ENCODE results near the gene IMMT. TPM values are rescaled to one million over a fixed set of nuclear protein-coding genes. Genes with fewer than 3 reads are reported as not detected.

Gene IMMT
- total and polyA plus RNA-seq, 2 experiments from 2014 or later, result 71.0 to 96.7 TPM

DNA sequence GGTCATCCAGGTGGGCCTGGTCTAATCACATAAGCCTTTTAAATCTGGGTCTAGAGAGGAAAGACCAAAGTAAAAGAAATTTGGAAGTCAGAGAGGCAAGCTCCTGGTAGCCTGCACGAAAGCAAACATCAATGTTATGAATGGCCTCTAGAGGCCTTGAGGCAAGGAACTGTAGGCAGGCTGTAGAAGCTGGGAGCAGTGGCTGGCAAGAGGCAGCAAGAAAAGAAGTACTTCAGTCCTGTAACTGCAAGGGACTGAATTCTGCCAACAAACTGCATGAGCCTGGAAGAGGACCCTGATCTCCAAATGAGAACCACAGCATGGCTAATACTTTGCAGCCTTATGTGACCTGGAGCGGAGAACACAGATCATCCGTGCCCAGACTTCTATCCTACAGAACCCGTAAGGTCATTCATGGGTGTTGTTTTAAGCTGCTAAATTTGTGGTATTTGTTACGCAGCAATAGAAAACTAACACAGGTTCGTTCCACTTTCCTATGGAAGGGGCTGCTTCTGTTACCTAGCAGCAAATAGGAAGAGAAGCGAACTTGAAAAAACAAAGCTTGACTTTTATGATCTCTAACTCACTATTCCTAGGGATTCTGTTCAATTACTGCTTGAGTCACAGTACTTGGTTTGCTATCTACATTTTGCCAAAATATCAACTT lies 1.2 kb downstream of the IMMT start (continued):
- TF ChIP-seq, protein P1, sequence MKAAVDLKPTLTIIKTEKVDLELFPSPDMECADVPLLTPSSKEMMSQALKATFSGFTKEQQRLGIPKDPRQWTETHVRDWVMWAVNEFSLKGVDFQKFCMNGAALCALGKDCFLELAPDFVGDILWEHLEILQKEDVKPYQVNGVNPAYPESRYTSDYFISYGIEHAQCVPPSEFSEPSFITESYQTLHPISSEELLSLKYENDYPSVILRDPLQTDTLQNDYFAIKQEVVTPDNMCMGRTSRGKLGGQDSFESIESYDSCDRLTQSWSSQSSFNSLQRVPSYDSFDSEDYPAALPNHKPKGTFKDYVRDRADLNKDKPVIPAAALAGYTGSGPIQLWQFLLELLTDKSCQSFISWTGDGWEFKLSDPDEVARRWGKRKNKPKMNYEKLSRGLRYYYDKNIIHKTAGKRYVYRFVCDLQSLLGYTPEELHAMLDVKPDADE (IDR thresholded peaks at IDR 0.05), result no peak
- no peak for TF ChIP-seq NANOG (IDR thresholded peaks at IDR 0.05; ENCODE audit: borderline replicate concordance)
- no peak for TF ChIP-seq EZH2 (IDR thresholded peaks at IDR 0.05; ENCODE audit: low read depth, unreplicated experiment)
- TF ChIP-seq POLR2AphosphoS5 (IDR thresholded peaks at IDR 0.05; ENCODE audit: low read depth), result no peak

DNA sequence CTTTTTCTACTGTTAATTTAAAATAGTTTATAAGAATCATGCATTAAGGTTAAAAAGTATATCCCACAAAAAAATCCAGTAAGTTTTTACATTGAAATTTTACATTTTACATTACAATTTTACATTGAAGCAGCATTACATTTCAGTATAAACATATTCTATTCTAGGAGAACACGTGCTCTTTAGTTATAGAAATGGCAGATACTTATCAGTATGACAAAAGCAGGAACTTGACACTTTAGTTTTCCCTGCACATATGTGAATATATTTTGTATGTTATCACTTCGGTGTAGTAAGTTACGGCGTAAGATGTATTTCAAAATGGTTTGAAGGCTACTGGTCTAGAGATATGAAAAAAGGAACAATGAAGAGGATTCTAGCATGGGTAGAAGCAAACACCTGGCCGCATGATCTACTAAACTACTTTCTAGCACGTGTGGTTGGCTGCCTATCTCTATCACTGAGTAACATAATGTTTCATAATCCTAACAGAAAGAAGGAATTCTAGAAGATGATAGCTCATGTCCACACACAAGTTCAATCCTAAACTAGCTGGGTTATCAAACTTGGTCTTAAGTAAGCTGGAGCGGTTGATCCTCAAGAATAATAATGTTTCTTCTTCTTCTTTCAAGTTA lies 5.4 kb downstream of the IMMT start:
- Histone ChIP-seq H3K79me2 (replicated peaks; ENCODE audit: insufficient read depth) (peaks cover 98% of the 10 kb centered on the region), H2AFZ (no peak overlapping the region), H3K4me1 (ENCODE audit: insufficient read depth) (no peaks in the 10 kb centered on the region; the same call in 1 of the 2 replicates), H3F3A (replicated peaks; ENCODE audit: low read depth) (no peaks in the 10 kb centered on the region), H3K27ac (ENCODE audit: low read depth) (no peak overlapping the region), H3K4me3 (no peak overlapping the region), H3K27me3 (ENCODE audit: insufficient read depth) (no peaks in the 10 kb centered on the region), H4K20me1 (replicated peaks; ENCODE audit: insufficient read depth) (peaks cover 55% of the 10 kb centered on the region), H3K4me2 (no peak overlapping the region), H3K36me3 (ENCODE audit: insufficient read depth) (peaks cover 4% of the 10 kb centered on the region; the same call in 1 of the 2 replicates), H3K9me2 (ENCODE audit: insufficient read depth) (no peaks in the 10 kb centered on the region)
- no peaks in the 10 kb centered on the region; the same call in 2 of the 3 replicates for H3K9me3 Mint-ChIP-seq
- peaks cover 13% of the 10 kb centered on the region for H3K4me1 Mint-ChIP-seq
- H3K27me3 Mint-ChIP-seq (ENCODE audit: insufficient read depth, low read depth, poor library complexity), result peaks cover under 1% of the 10 kb centered on the region
- DNase-seq (ENCODE audit: low spot score) (no peak), ATAC-seq (no peak)
- H3K36me3 Mint-ChIP-seq (ENCODE audit: low read depth), result peaks cover 23% of the 10 kb centered on the region
- no peak overlapping the region for H3K4me3 Mint-ChIP-seq
- TF ChIP-seq STAT1 (IDR thresholded peaks at IDR 0.05; ENCODE audit: unreplicated experiment), result no peak
- TF ChIP-seq EZH2 (IDR thresholded peaks at IDR 0.05; ENCODE audit: low read depth, unreplicated experiment), result no peak
- TF ChIP-seq POLR2AphosphoS5 (IDR thresholded peaks at IDR 0.05; ENCODE audit: low read depth), result no peak
- H3K27ac Mint-ChIP-seq, result no peak overlapping the region

DNA sequence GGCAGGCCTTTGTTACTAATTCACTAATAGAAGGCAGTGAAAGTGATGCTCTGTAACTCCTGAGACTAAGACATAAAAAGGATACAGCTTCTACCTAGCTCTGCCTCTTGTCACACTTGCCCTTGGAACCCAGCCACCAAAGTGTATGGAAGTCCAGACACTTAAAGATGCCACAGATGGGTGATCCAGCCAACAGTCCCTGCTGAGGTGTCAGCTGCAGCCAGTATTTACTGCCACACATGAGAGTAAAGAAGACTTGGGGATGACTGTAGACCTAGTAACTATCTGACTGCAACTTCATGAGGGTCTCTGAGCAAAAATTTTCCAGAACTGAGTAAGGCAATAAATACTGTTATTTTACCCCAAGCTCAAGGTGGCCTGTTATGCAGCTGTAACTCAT lies 8.8 kb downstream of the IMMT start:
- Mint-ChIP-seq H3K4me3 (no peak overlapping the region), H3K36me3 (ENCODE audit: low read depth) (peaks cover 15% of the 10 kb centered on the region), H3K9me3 (no peaks in the 10 kb centered on the region), H3K27me3 (ENCODE audit: insufficient read depth, low read depth, poor library complexity) (no peaks in the 10 kb centered on the region), H3K4me1 (no peaks in the 10 kb centered on the region; the same call in 1 of the 3 replicates), H3K27ac (no peak overlapping the region)
- Histone ChIP-seq H3K79me2 (replicated peaks; ENCODE audit: insufficient read depth) (peaks cover 100% of the 10 kb centered on the region), H3K36me3 (ENCODE audit: insufficient read depth) (peaks cover 4% of the 10 kb centered on the region; the same call in 1 of the 2 replicates), H3K4me2 (no peak overlapping the region), H3K27ac (ENCODE audit: low read depth) (0 out of 2 replicates have a peak overlapping the region, but pooled peaks have one; percentile 46), H3K4me1 (ENCODE audit: insufficient read depth) (no peaks in the 10 kb centered on the region; the same call in 1 of the 2 replicates), H2AFZ (no peak overlapping the region), H4K20me1 (replicated peaks; ENCODE audit: insufficient read depth) (peaks cover 55% of the 10 kb centered on the region), H3K4me3 (no peak overlapping the region), H3F3A (replicated peaks; ENCODE audit: low read depth) (no peaks in the 10 kb centered on the region), H3K9me2 (ENCODE audit: insufficient read depth) (no peaks in the 10 kb centered on the region), H3K27me3 (ENCODE audit: insufficient read depth) (no peaks in the 10 kb centered on the region)
- DNase-seq (ENCODE audit: low spot score) (no peak), ATAC-seq (no peak)
- TF ChIP-seq STAT1 (IDR thresholded peaks at IDR 0.05; ENCODE audit: unreplicated experiment), result no peak
- TF ChIP-seq ZNF114 (CRISPR knock-in tag; IDR thresholded peaks at IDR 0.05), result no peak
